Spleen (tissue), 11 donors: ENCODE measurements around the gene WASF2. TPM values are rescaled to one million over a fixed set of nuclear protein-coding genes. Genes with fewer than 3 reads are reported as not detected.

ENCODE experiments used
- DNase-seq: peaks from one replicate; pipeline ENCODE4 v3.0.0-alpha.2; 2020
- H3K27ac ChIP-seq, 8 donors: fragments of 200-600 bp; sonication (generic) in 7 of 8; 1 replicate in 4 of 8; 2 replicates in 4 of 8; pipeline versions ENCODE4 v1.5.0 to v1.8.0; 2016 to 2021; ENCODE audit warnings: inconsistent platforms in 4 of 8, mild to moderate bottlenecking in 4 of 8, moderate library complexity in 1 of 8
- H3K27me3 ChIP-seq, 7 donors: fragments of 200-600 bp; sonication (generic) in 6 of 7; replicated peaks in 1 of 7; 1 replicate in 4 of 7; 2 replicates in 3 of 7; pipeline versions ENCODE4 v1.5.0 to v1.8.0; 2016 to 2021; ENCODE audit warnings: inconsistent platforms in 3 of 7, mild to moderate bottlenecking in 1 of 7
- H3K36me3 ChIP-seq, 6 donors: fragments of 200-600 bp; sonication (generic) in 5 of 6; 1 replicate in 4 of 6; 2 replicates in 2 of 6; pipeline versions ENCODE4 v1.5.0 to v1.8.0; 2016 to 2021; ENCODE audit warnings: inconsistent platforms in 2 of 6
- H3K4me1 ChIP-seq, 6 donors: fragments of 200-600 bp; sonication (generic) in 5 of 6; 1 replicate in 3 of 6; 2 replicates in 3 of 6; pipeline versions ENCODE4 v1.5.0 to v1.8.0; 2016 to 2021; ENCODE audit warnings: inconsistent platforms in 3 of 6
- H3K4me3 ChIP-seq, 8 donors: fragments of 200-600 bp; sonication (generic) in 7 of 8; 1 replicate in 4 of 8; 2 replicates in 4 of 8; pipeline versions ENCODE4 v1.5.0 to v1.8.0; 2016 to 2021; ENCODE audit warnings: inconsistent platforms in 4 of 8, mild to moderate bottlenecking in 4 of 8, moderate library complexity in 2 of 8
- H3K9me3 ChIP-seq, 8 donors: fragments of 200-600 bp; sonication (generic) in 7 of 8; 1 replicate in 4 of 8; 2 replicates in 4 of 8; pipeline versions ENCODE4 v1.5.0 to v1.8.0; 2016 to 2021; ENCODE audit warnings: inconsistent platforms in 4 of 8
- POLR2A ChIP-seq, 3 donors: fragments of 450-650 bp; IDR thresholded peaks; one replicate each; pipeline ENCODE4 v1.5.1; 2017; ENCODE audit warnings: antibody characterized with exemption in 3 of 3, mild to moderate bottlenecking in 1 of 3
- POLR2AphosphoS5 ChIP-seq, 3 donors: sonication (generic); formaldehyde crosslinking; IDR thresholded peaks; one replicate each; pipeline ENCODE4 v1.5.1; 2017; ENCODE audit warnings: antibody characterized with exemption in 3 of 3
- WGBS, 5 donors: extraction: QIAGEN DNeasy Blood & Tissue Kit in 3 of 5; methylation state at CpG; one replicate each; pipeline versions ENCODE4 v1.1.5 to v1.1.7; 2013 to 2018; 5-methylcytosine and 5-hydroxymethylcytosine counted together
- intact Hi-C: fragments of 100-400 bp; cut with DNase I; formaldehyde crosslinking; loops from one replicate; pipeline ENCODE4 v1.15.0; 2023; ENCODE audit warnings: low total_unique reads
- polyA plus RNA-seq, 3 donors: library from polyadenylated mRNA; stranded (reverse); fragments of 200-250 nt; gene quantifications; one replicate each; pipeline ENCODE4 v1.2.1, GENCODE V29; 2013
- total RNA-seq, 7 donors: library from RNA; depleted of rRNA in 3 of 7; stranded (reverse); fragments of >200 nt in 3 of 7; fragmentation: NEBNext Ultra II Directional in 4 of 7; extraction: Animal tissue kit (Norgen Biotek cat#: 25700) in 4 of 7; gene quantifications; one replicate each; pipeline versions ENCODE4 v1.1.0 to v1.2.1, GENCODE V29; 2016 to 2021
- TF ChIP-seq, protein P1 (sequence below), 11 experiments: fragments of 200-600 bp in 7 of 11; fragments of 450-650 bp in 4 of 11; sonication (generic) in 4 of 11; IDR thresholded peaks in 8 of 11; conservative IDR thresholded peaks in 3 of 11; 1 replicate in 7 of 11; 2 replicates in 4 of 11; pipeline versions ENCODE4 v1.4.0 to v1.8.0; 2016 to 2021; ENCODE audit warnings: antibody characterized with exemption in 11 of 11, inconsistent platforms in 4 of 11, mild to moderate bottlenecking in 1 of 11
- donor health status: healthy with polysubstance abuse.
- donor health status: DM: no; HTN: no; CAD: no; lungs with moderate emphysema.
- donor health status: DM: no; HTN: no; CAD: no.
- donor health status: Bipolar disorder and iron deficiency.
- donor health status: healthy.
- donor health status: DM: no; HTN: no; CAD: no.
- donor health status: DM: yes; HTN: yes; CAD: no.

Gene WASF2
- total and polyA plus RNA-seq, 10 donors = 17.2 to 196 (median 95.6) TPM

DNA sequence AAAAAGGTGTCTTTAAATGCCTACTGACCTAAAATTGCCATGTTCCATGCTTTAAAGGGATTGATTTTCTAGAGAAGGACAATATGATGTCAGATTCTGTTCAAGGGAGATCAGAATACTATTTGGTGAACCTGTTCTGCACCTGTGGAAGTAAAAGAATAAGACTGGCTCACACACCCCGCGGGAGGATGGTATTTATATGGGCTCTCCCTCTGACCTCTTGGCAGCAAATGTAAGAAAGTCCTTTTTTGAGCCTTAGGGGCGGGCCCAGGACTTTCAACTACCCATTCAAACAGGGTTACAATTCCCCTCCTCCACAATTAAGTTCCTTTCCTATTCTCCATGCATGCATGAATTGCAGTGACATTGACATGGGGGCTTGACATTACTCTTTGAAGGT is 42.1 kb downstream of the WASF2 start:
- intact Hi-C loops = no loop called here
- peaks cover 24 to 99% (median 63%) of the 10 kb centered on the region in 6 donors for H3K4me1 ChIP-seq
- TF ChIP-seq, protein P1, sequence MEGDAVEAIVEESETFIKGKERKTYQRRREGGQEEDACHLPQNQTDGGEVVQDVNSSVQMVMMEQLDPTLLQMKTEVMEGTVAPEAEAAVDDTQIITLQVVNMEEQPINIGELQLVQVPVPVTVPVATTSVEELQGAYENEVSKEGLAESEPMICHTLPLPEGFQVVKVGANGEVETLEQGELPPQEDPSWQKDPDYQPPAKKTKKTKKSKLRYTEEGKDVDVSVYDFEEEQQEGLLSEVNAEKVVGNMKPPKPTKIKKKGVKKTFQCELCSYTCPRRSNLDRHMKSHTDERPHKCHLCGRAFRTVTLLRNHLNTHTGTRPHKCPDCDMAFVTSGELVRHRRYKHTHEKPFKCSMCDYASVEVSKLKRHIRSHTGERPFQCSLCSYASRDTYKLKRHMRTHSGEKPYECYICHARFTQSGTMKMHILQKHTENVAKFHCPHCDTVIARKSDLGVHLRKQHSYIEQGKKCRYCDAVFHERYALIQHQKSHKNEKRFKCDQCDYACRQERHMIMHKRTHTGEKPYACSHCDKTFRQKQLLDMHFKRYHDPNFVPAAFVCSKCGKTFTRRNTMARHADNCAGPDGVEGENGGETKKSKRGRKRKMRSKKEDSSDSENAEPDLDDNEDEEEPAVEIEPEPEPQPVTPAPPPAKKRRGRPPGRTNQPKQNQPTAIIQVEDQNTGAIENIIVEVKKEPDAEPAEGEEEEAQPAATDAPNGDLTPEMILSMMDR (IDR thresholded peaks at IDR 0.05 in 8 of 11, conservative IDR thresholded peaks at IDR 0.05 in 3 of 11) = no peak
- TF ChIP-seq POLR2AphosphoS5 (IDR thresholded peaks at IDR 0.05) = no peak
- TF ChIP-seq POLR2A (IDR thresholded peaks at IDR 0.05) = no peak
- peak overlapping the region in 1 of 8 donors; percentile 31 for H3K27ac ChIP-seq
- no peaks in the 10 kb centered on the region for H3K27me3 ChIP-seq
- WGBS, 5 donors = 84 to 92% (median 87%) methylated on average over 3 of the region's 3 CpGs
- no peak for DNase-seq
- H3K36me3 ChIP-seq = peaks cover 0 to 53% (median 9%) of the 10 kb centered on the region in 6 donors
- H3K9me3 ChIP-seq = no peaks in the 10 kb centered on the region
- no peak overlapping the region for H3K4me3 ChIP-seq

DNA sequence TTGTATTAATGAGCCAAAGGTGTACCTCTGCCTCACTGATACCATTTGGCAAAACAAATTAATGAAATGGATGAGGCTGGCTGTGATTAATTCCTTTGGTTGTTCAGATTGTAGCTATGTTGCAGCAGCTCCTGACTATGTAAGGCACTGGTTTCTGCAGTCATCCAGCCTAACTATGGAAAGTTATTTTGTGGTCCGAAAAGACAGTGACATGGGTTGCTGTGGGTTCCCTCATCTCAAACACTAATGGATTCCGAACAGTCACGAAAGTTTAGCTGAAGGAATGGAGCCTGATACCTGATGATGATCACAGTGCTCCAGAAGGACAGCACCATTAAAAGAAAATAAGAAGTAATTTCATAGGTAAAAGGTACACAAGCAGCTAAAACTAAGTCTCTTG is 42.6 kb downstream of the WASF2 start:
- H3K9me3 ChIP-seq = no peaks in the 10 kb centered on the region
- no peak for TF ChIP-seq POLR2AphosphoS5 (IDR thresholded peaks at IDR 0.05)
- TF ChIP-seq, protein P1 (IDR thresholded peaks at IDR 0.05 in 8 of 11, conservative IDR thresholded peaks at IDR 0.05 in 3 of 11) = no peak
- no peak for TF ChIP-seq POLR2A (IDR thresholded peaks at IDR 0.05)
- 95 to 98% (median 96%) methylated on average over 3 of the region's 3 CpGs for WGBS, 5 donors
- no peaks in the 10 kb centered on the region for H3K27me3 ChIP-seq
- no peak for DNase-seq
- intact Hi-C loops = no loop called here
- peaks cover 29 to 99% (median 64%) of the 10 kb centered on the region in 6 donors for H3K4me1 ChIP-seq
- no peak overlapping the region for H3K4me3 ChIP-seq
- H3K27ac ChIP-seq = peak overlapping the region in 1 of 8 donors; percentile 31
- peaks cover 0 to 53% (median 9%) of the 10 kb centered on the region in 6 donors for H3K36me3 ChIP-seq

DNA sequence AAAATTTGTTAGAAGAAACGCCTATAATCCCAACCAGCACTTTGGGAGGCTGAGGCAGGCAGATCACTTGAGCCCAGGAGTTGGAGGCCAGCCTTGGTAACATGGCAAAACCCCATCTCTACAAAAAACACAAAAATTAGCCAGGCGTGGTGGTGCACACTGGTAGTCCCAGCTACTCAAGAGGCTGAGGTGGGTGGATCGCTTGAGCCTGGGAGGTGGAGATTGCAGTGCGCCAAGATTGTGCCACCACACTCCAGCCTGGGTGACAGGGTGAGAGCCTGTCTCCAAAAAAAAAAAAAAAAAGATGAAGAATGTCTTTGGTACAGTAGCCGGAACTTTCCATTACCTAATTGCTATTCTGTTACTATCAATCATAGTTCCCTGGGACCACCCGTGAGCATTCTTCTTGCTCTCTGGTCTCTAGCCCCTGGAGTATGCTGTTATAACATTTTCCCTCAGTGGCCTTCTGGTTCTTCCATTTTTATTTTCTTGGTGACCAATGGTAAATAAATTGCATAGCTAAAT is 43.4 kb downstream of the WASF2 start:
- no peak for DNase-seq
- 90 to 96% (median 92%) methylated on average over 6 of the region's 6 CpGs for WGBS, 5 donors
- Histone ChIP-seq H3K27ac (peak overlapping the region in 3 of 8 donors; percentile 12 to 58 (median 41)), H3K27me3 (no peaks in the 10 kb centered on the region), H3K9me3 (no peaks in the 10 kb centered on the region), H3K4me1 (peaks cover 25 to 99% (median 62%) of the 10 kb centered on the region in 6 donors), H3K4me3 (no peak overlapping the region), H3K36me3 (peaks cover 0 to 58% (median 9%) of the 10 kb centered on the region in 6 donors)
- TF ChIP-seq, protein P1 (IDR thresholded peaks at IDR 0.05 in 8 of 11, conservative IDR thresholded peaks at IDR 0.05 in 3 of 11) = no peak
- no peak for TF ChIP-seq POLR2AphosphoS5 (IDR thresholded peaks at IDR 0.05)
- no peak for TF ChIP-seq POLR2A (IDR thresholded peaks at IDR 0.05)
- intact Hi-C loops = no loop called here

DNA sequence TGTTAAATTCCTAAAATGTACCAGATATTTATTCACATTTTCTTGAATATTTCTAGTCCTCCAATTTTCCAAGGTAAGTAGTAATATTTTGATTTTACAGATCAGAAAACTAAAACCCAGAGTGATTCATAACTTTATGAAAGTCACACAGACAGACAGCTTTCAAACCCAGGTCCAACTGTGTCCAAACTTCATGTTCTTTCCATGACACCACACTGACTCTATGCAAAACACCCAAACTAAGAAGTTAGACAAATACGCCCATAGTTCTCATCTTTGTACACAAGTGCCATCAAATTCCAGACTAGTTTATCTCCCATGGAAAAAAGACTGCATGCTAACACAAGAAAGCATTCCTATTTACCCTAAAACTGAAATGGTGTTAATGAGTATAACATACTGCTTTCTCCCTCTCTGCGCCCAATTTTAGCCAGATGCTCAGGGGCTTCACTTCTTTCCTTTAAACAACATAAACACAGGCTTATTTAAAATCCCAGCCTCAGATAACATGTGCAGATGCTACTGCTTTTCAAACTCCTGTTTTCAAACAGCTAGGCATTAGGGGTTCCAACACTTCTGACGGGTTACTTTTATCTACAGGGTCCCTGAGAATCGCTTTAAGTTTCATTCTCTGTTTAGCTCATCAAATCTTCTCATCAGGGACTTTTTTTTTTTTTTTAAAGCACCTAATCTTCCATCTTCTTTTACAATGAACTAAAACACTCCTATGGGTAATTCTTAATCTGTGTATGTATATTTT is 44.6 kb downstream of the WASF2 start:
- Histone ChIP-seq H3K27me3 (no peaks in the 10 kb centered on the region), H3K4me1 (peaks cover 19 to 97% (median 57%) of the 10 kb centered on the region in 6 donors), H3K9me3 (no peaks in the 10 kb centered on the region), H3K4me3 (no peak overlapping the region), H3K27ac (peak overlapping the region in 6 of 8 donors; percentile 33 to 64 (median 50)), H3K36me3 (peaks cover 0 to 69% (median 9%) of the 10 kb centered on the region in 6 donors)
- 64 to 73% (median 66%) methylated on average over 4 of the region's 4 CpGs for WGBS, 5 donors
- intact Hi-C loops = no loop called here
- DNase-seq = no peak
- TF ChIP-seq POLR2A (IDR thresholded peaks at IDR 0.05) (no peak), POLR2AphosphoS5 (IDR thresholded peaks at IDR 0.05) (peak in 1 of 3 donors; percentile 5)
- TF ChIP-seq, protein P1 (IDR thresholded peaks at IDR 0.05 in 8 of 11, conservative IDR thresholded peaks at IDR 0.05 in 3 of 11) = no peak
